Measurements from ENCODE around the gene MS4A10. TPM values are rescaled to one million over a fixed set of nuclear protein-coding genes. Genes with fewer than 3 reads are reported as not detected.
A peak's percentile ranks its signal among the peaks of the same experiment; 100 is the strongest.

Gene MS4A10
- polyA plus RNA-seq, 2 of the 4 experiments (the other 2 are of a cell fraction), result not detected

GRCh38 chr11:60838132-60838531 is 53.0 kb downstream of the MS4A10 start:
- WGBS (ENCODE audit: missing lambda C conversion rate), result 53% methylated on average over 7 of the region's 7 CpGs
- no peak overlapping the region for H3K27ac ChIP-seq
- DNase-seq (ENCODE audit: low read depth in 1 of 2, low spot score in 1 of 2) (peak in 1 of 2 experiments; percentile 28), FAIRE-seq (no peak), ATAC-seq (peak; percentile 53 to 62)
- no peak overlapping the region for H3K4me2 ChIP-seq
- peaks cover 4% of the 10 kb centered on the region; the same call in 1 of the 3 replicates for H3K4me1 ChIP-seq
- TF ChIP-seq CBX8 (IDR thresholded peaks at IDR 0.05), result no peak
- no peak for TF ChIP-seq E2F6 (IDR thresholded peaks at IDR 0.05; ENCODE audit: borderline replicate concordance, low read depth)
- TF ChIP-seq RAD21 (conservative IDR thresholded peaks at IDR 0.05 in 1 of 2, IDR thresholded peaks at IDR 0.05 in 1 of 2), result no peak
- TF ChIP-seq JUN (IDR thresholded peaks at IDR 0.05), result no peak
- TF ChIP-seq PHF8 (IDR thresholded peaks at IDR 0.05; ENCODE audit: borderline replicate concordance, low read depth), result no peak
- ChIA-PET POLR2A (no interaction called here), CTCF (interaction anchor here (0.7 to 3.8 kb wide), 11 partner anchors 7 to 511 kb away, joined by 3 to 31 read pairs (median 4); no protein-coding TSS in a partner anchor)
- H3K4me3 ChIP-seq, result no peak overlapping the region
- H3K9me3 ChIP-seq, result no peaks in the 10 kb centered on the region

- FAIRE-seq (no peak), DNase-seq (ENCODE audit: low read depth in 1 of 2, low spot score in 1 of 2) (no peak), ATAC-seq (no peak)
- ChIA-PET POLR2A (no interaction called here), CTCF (interaction anchor here (0.9 to 3.8 kb wide), 4 partner anchors 9 to 65 kb away, joined by 3 to 31 read pairs (median 4); no protein-coding TSS in a partner anchor)
- Histone ChIP-seq H3K4me2 (0 out of 3 replicates have a peak overlapping the region, but pooled peaks have one; percentile 97), H3K4me1 (peaks cover 18% of the 10 kb centered on the region; the same call in 1 of the 3 replicates), H3K4me3 (no peak overlapping the region), H3K9me3 (no peaks in the 10 kb centered on the region), H3K27ac (peak overlapping the region; percentile 87 to 94; a peak in 5 of 6 replicates)
- WGBS (ENCODE audit: missing lambda C conversion rate), result 76% methylated on average over 14 of the region's 14 CpGs
- peak; percentile 81 for TF ChIP-seq MAFK (IDR thresholded peaks at IDR 0.05; ENCODE audit: partially characterized antibody)
- TF ChIP-seq BCL3 (IDR thresholded peaks at IDR 0.05), result no peak
These were observed 55.6 kb downstream of the MS4A10 start for GRCh38 chr11:60840470-60841430.

- H3K9me3 ChIP-seq, result no peaks in the 10 kb centered on the region
- ChIA-PET POLR2A (interaction anchor here (1.2 kb wide), 1 partner anchor 9 kb away, joined by 4 read pairs; no protein-coding TSS in a partner anchor), CTCF (interaction anchor here (0.9 to 3.8 kb wide), 4 partner anchors 11 to 345 kb away, joined by 3 to 31 read pairs (median 6); no protein-coding TSS in a partner anchor)
- peak within 1 kb of the TSS; percentile 97 for H3K4me3 ChIP-seq
- H3K4me2 ChIP-seq, result peak within 1 kb of the TSS; percentile 97
- H3K27ac ChIP-seq, result peak within 1 kb of the TSS; percentile 87 to 94
- under 1% methylated on average over 28 of the region's 57 CpGs for WGBS (ENCODE audit: missing lambda C conversion rate)
- peak; percentile 68 to 92 for ATAC-seq
- H3K4me1 ChIP-seq, result peaks cover 18% of the 10 kb centered on the region; the same call in 1 of the 3 replicates
- peak; percentile 96 to 99 for DNase-seq (ENCODE audit: low read depth in 1 of 2, low spot score in 1 of 2)
- FAIRE-seq, result no peak
- peak; percentile 100 for TF ChIP-seq MAX (IDR thresholded peaks at IDR 0.05)
- TF ChIP-seq KDM5A (IDR thresholded peaks at IDR 0.05), result peak; percentile 69
- TF ChIP-seq GATA3 (IDR thresholded peaks at IDR 0.05; ENCODE audit: borderline replicate concordance), result 0 out of 2 replicates have a peak, but pooled peaks have one; percentile 39
- TF ChIP-seq HOXB13 (CRISPR knock-in tag; IDR thresholded peaks at IDR 0.05; ENCODE audit: low read depth), result no peak
- TF ChIP-seq JUN (IDR thresholded peaks at IDR 0.05), result peak in 1 of 2 experiments; percentile 84; a peak in 3 of 5 replicates
- TF ChIP-seq FOXS1 (CRISPR knock-in tag; IDR thresholded peaks at IDR 0.05), result no peak
- peak; percentile 62 for TF ChIP-seq POLR2A (IDR thresholded peaks at IDR 0.05; ENCODE audit: low read length)
- no peak for TF ChIP-seq CTCF (IDR thresholded peaks at IDR 0.05)
- no peak for TF ChIP-seq CBX2 (IDR thresholded peaks at IDR 0.05; ENCODE audit: borderline replicate concordance, low read depth)
- TF ChIP-seq ATOH8 (CRISPR knock-in tag; IDR thresholded peaks at IDR 0.05; ENCODE audit: low read depth), result no peak
- TF ChIP-seq MAFK (IDR thresholded peaks at IDR 0.05; ENCODE audit: partially characterized antibody), result peak; percentile 41
- peak; percentile 100 for TF ChIP-seq MYC (IDR thresholded peaks at IDR 0.05; ENCODE audit: borderline replicate concordance, low read length)
- TF ChIP-seq REST (IDR thresholded peaks at IDR 0.05), result no peak; the same call in 1 of the 2 replicates
- TF ChIP-seq PHF8 (IDR thresholded peaks at IDR 0.05; ENCODE audit: borderline replicate concordance, low read depth), result peak; percentile 87
These were observed 56.9 kb downstream of the MS4A10 start, which contains the start of gene CCDC86 for GRCh38 chr11:60841797-60842667. TSS of gene CCDC86 (plus strand) at chr11:60842113. CDS start at chr11:60842125, 12 bp downstream.

Data from A549 (cell line).